HepG2 (cell line): ENCODE measurements around the gene PPP2R5D.

Experiments
- CTCF ChIP-seq: sonication (generic); formaldehyde crosslinking; IDR thresholded peaks from 2 replicates; pipeline ENCODE4 v1.5.0; 2020; ENCODE audit warnings: mild to moderate bottlenecking, missing genetic modification reagents, moderate library complexity
- EP300 ChIP-seq, 3 experiments: sonication (generic) in 1 of 3; formaldehyde crosslinking in 1 of 3; IDR thresholded peaks; 2 replicates each; pipeline versions ENCODE4 v1.5.1 to v1.6.1; 2011 to 2020; ENCODE audit warnings: low read depth in 2 of 3, low read length in 2 of 3, borderline replicate concordance in 1 of 3, improper control_type of control experiment in 1 of 3, mild to moderate bottlenecking in 1 of 3, missing genetic modification reagents in 1 of 3, moderate library complexity in 1 of 3
- HNF1B ChIP-seq: sonication (generic); formaldehyde crosslinking; IDR thresholded peaks from 2 replicates; pipeline ENCODE4 v1.5.1; 2020; ENCODE audit warnings: mild to moderate bottlenecking, moderate library complexity, missing genetic modification reagents
- NFE2L1 ChIP-seq: sonication (generic); formaldehyde crosslinking; IDR thresholded peaks from 2 replicates; pipeline ENCODE4 v1.4.0; 2020; ENCODE audit warnings: missing genetic modification reagents, mild to moderate bottlenecking, borderline replicate concordance
- NPAS2 ChIP-seq: sonication (generic); formaldehyde crosslinking; IDR thresholded peaks from 2 replicates; pipeline ENCODE4 v1.8.0; 2022; ENCODE audit warnings: mild to moderate bottlenecking, missing genetic modification reagents, borderline replicate concordance
- REXO4 ChIP-seq: sonication (generic); formaldehyde crosslinking; IDR thresholded peaks from 2 replicates; pipeline ENCODE4 v1.8.0; 2022; ENCODE audit warnings: missing genetic modification reagents, mild to moderate bottlenecking, borderline replicate concordance

- TF ChIP-seq EP300 (IDR thresholded peaks at IDR 0.05; ENCODE audit: low read depth in 2 of 2, low read length in 2 of 2): no peak
- no peak for TF ChIP-seq EP300 (CRISPR knock-in tag; IDR thresholded peaks at IDR 0.05; ENCODE audit: borderline replicate concordance)
- no peak for TF ChIP-seq NPAS2
- TF ChIP-seq CTCF (CRISPR knock-in tag): no peak
- no peak for TF ChIP-seq HNF1B (CRISPR knock-in tag)
- TF ChIP-seq NFE2L1 (CRISPR knock-in tag): no peak
- TF ChIP-seq REXO4: no peak
These were observed 28.0 kb downstream of the PPP2R5D start for GRCh38 chr6:43012364-43012763.
